Effector CD8-positive, alpha-beta T cell (primary cell): ENCODE data around the gene LDB2.

Source experiments
- DNase-seq: peaks from one replicate; lab custom pipeline; 2025; lab: John Stamatoyannopoulos, UW

The LDB2 gene

GRCh38 chr4:16884673-16885460 lies 13.6 kb downstream of the LDB2 start:
- DNase-seq: no peak

DNA sequence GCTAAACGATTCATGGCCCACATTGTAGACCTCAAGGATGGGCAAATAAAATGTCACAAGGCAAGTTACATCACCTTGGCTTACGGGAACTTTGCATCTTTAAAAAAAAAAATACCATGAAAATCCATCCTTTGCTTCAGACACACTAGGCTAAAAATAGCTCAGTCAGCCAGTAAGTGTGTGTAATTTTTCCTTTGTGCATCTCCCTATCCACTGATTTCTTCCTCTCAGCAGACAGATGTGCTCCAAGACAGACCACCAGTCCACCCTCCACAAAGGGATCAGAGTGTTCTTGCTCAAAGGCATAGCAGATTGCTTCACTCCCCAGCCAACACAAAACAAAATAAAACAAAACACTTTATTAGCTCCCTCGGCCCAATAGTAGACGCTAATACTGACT lies 14.6 kb downstream of the LDB2 start:
- DNase-seq: no peak

DNA sequence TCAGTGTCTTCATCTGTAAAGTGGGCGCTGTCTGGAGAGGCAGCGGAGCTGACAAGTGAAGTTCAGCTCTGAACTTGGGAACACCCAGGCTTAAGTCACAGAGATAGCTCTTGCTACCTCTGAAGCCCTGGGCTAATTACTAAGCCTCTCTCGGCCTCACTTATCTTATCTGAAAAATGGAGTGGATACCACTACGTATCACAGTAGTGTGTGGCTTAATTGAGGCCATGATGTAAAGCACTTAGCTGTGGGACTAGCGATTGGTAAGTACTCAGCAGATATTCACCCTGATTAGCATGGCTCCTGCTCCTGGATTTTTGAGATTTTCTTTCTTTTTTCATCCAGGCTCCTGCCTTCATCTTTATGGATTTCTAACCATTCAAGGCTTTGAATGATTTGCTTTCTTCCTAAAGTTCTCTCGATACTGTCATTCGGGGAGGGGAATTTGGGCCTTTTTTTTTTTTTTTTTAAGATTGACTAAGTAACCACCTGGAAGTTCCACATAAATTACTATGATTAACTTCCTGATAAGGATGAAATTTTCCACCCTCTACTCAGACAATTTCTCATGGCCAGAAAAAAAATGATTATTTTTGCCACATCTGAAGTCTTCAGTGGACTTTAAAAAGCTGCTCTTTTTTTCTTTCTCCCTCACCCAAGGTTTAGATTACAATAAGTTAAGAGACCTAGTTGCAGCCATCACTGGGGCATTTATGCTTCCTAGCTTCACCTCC lies 17.1 kb downstream of the LDB2 start:
- no peak for DNase-seq

DNA sequence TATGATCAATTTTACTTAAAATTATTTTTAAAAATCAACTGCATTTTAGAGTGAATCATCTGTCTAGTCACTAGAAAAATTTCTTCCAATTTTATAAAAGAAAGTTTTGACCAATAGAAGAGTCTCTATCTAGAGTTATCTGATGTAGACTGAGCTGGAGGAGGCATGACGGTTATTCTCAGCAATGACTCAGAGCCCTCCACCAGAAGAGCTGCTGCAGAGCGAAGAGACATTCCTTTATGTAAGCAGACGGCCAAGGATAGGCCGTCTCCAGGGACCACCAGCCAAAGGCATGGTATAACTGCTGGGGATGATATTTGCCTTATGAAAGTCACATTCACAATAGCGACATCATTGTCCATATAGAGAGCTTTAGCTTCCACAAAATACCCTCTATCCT lies 23.0 kb downstream of the LDB2 start:
- DNase-seq: no peak

GRCh38 chr4:16869594-16870245 lies 28.7 kb downstream of the LDB2 start:
- DNase-seq: no peak

- no peak for DNase-seq
Observed at GRCh38 chr4:16868674-16869073, 29.8 kb downstream of the LDB2 start.

- DNase-seq: no peak
Observed at GRCh38 chr4:16867827-16868226, 30.6 kb downstream of the LDB2 start.

GRCh38 chr4:16866974-16867373 lies 31.5 kb downstream of the LDB2 start:
- DNase-seq: no peak

DNA sequence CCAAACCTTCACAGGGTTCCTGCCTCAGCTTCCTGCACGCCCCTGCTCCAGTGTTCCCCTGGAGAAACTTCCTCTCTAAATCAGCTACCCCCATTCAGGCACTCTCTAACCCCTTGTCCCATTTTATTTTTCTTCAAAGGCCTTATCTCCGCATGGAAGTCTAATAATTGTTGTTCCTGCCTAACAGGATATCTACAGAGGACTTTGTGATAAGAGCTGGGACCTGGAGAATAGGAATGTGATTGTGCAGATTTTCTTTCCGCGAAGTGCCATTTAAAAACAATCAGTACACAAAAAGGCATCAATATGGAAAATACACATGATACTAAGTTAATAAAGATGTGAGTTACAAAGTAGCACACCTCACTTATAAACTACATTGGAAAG lies 32.6 kb downstream of the LDB2 start:
- DNase-seq: no peak

- DNase-seq: no peak
Observed at GRCh38 chr4:16865209-16865896, 33.1 kb downstream of the LDB2 start.

DNA sequence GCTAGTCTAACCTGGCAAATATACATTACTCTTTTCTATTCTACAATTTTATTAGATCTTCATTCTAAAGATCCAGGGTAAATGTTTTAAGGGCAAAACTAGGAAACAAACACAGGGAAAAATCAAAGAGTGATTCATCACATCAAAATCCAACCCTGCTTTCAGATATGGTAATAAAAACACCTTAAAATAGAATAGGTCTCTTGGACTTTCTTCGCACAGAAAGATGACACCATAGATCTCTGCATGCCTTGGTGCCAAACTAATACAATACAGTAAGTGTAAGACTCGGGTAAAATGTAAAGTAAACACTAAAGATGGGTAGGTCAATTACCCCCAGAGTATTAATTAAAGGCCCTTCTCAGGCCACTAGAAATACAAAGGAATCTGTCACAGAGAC lies 34.2 kb downstream of the LDB2 start:
- no peak for DNase-seq

DNA sequence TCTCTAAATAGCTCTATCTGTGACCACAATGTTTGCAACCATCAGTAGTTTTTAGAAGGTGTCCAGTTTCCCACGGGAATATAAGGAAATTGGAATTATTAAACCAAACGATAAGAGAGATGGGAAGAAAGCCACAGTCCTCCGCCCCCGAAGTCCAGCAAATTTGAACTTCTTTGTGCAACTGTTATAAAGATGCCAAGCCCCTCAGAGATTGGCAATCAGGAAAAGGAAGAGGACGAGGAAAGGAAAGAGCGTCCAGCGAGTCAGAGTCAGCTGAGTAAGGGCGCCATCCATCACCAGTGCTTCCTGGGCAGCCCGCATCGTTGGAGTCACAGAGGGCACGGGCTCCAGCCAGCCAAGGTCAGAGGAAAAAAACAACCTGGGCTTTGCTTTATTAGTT lies 35.7 kb downstream of the LDB2 start:
- no peak for DNase-seq

DNA sequence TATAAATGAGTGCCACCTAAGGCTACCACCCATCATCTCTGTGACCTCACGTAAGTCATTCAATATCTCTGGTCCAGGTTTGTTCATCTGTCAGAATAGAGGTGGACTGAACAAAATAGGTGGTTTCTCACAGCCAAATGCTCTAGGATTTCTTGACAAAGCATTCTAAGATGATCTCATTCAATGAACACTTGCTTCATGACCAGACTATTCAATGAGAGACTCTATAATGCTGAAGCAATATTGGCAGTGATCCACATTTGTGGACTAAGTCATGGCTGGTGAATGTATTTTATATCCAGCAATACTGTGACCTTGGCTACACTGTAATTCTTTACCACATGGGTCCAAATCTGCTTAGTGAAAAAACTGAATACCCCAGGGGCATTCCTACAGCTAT lies 37.9 kb downstream of the LDB2 start:
- DNase-seq: no peak

- no peak for DNase-seq
Observed at GRCh38 chr4:16859031-16859430, 39.4 kb downstream of the LDB2 start.

GRCh38 chr4:16858275-16858752 lies 40.1 kb downstream of the LDB2 start:
- no peak for DNase-seq

DNA sequence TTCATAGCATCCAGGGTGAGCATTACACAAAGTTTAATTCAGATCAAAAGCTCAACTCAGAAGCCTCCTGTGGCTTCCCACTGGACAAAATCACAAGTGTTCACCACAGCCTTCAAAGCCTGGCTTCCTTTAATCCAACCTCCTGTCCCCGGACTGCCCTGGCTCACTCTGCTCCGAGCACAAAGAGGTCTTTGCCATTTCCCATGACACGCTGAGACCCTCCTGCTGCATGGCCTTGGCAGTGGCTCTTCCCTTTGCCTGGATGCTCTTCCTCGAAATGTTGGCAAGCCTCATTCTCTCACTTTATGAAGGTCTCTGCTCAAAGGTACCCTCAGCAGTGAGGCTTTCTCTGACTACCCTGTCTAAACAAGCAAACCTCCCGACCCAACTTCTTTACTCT lies 41.0 kb downstream of the LDB2 start:
- DNase-seq: no peak

GRCh38 chr4:16853640-16854039 lies 44.8 kb downstream of the LDB2 start:
- no peak for DNase-seq

- DNase-seq: no peak
Observed at GRCh38 chr4:16852644-16853043, 45.8 kb downstream of the LDB2 start.

- DNase-seq: no peak
Observed at GRCh38 chr4:16852228-16852627, 46.2 kb downstream of the LDB2 start.

DNA sequence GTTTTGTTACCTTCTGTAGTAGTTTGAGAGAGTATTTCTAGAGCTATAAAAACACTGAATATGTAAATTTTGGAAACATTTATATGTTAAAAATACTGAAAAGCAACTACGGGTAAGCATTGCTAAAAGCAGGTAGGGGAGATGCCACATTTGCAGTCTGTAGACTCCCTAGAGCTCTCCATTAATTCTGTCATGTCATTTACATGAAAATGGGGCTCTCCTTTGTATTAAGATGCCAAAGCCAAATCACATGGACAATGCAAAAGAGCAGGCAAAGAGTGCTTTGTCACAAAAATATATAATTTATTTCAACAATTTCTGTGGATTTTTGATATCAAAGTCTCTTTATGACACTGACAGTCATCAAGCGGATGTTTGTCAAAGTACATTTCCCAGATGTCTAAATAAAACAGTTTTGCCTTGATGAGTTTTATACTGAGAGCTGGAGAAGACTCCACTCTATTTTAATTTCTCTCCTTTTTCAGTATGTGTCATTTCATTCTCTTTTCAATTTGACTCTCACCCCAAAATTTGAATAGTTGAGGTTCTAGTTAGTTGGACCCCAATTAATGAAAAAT lies 51.8 kb downstream of the LDB2 start:
- DNase-seq: no peak

DNA sequence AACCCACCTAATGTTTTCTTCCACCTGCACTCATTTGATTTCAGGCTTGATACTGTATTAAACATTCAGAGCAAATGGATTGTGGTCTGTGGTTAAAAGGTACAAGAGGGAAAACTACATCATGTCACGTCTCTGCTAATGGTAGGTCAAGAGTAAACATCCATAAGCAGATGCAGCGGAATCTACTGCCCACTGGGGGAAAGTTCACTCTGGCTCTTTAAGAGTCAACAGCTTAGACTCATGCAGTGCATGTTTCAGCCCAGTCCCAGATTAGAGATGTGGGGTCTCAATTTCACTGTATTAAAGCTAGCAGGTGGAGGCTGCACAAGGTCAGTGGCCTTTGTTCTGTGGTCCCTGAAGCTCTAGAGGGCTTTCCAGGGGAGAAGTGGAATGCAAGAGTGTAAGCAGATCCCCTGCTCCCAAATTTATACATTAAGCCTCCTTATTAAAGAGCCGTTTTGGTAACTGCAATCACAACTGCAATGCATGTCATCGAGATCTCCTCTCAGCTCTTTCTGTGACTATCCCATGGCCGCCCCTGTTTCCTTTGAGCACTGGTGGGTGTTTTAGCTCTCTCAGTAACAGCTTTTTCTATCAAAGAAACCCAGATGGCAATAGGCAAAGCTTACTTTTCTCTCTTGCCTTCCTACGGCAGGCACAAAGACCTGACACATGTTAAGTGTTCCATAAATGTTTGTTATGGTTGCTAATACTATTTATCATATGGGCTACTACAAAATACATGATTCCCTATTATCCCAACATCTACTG lies 53.4 kb downstream of the LDB2 start:
- DNase-seq: no peak
